Sigmoid colon (tissue), 4 donors: ENCODE results near the gene COL5A2.

Experiments used
- POLR2A ChIP-seq, 2 donors: fragments of 450-650 bp; IDR thresholded peaks; one replicate each; pipeline ENCODE4 v1.6.1; 2016; ENCODE audit warnings: antibody characterized with exemption in 2 of 2, mild to moderate bottlenecking in 2 of 2, moderate library complexity in 2 of 2
- POLR2AphosphoS5 ChIP-seq, 4 donors: sonication (generic); formaldehyde crosslinking; IDR thresholded peaks; one replicate each; pipeline ENCODE4 v1.6.1; 2017; ENCODE audit warnings: antibody characterized with exemption in 4 of 4
- TF ChIP-seq, protein P1 (sequence below), 4 experiments: fragments of 450-650 bp in 3 of 4; fragments of 200-600 bp in 1 of 4; IDR thresholded peaks; one replicate each; pipeline ENCODE4 v1.5.1; 2016 to 2019; ENCODE audit warnings: antibody characterized with exemption in 4 of 4, mild to moderate bottlenecking in 3 of 4, moderate library complexity in 2 of 4

DNA sequence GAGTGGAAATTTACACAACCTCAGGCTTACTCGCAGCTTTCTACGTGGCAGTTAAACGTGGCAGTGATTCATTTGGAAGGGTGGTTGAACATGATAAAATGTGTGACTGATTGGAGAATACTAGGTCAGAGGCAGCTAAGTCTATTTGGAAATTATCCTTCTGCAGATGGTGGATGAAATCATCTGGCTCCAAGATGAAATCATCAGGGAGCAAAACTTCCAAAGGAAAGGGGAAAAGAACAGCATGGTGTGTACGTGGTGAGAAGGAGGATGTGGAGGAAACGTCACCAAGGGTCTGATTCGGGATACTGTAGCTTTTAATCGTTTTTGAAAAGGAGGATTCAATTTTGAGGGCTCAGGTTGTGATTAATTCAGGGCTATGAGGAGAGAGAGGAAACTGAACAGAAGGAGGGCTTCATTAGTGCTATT lies 157.5 kb downstream of the COL5A2 start:
- TF ChIP-seq, protein P1, sequence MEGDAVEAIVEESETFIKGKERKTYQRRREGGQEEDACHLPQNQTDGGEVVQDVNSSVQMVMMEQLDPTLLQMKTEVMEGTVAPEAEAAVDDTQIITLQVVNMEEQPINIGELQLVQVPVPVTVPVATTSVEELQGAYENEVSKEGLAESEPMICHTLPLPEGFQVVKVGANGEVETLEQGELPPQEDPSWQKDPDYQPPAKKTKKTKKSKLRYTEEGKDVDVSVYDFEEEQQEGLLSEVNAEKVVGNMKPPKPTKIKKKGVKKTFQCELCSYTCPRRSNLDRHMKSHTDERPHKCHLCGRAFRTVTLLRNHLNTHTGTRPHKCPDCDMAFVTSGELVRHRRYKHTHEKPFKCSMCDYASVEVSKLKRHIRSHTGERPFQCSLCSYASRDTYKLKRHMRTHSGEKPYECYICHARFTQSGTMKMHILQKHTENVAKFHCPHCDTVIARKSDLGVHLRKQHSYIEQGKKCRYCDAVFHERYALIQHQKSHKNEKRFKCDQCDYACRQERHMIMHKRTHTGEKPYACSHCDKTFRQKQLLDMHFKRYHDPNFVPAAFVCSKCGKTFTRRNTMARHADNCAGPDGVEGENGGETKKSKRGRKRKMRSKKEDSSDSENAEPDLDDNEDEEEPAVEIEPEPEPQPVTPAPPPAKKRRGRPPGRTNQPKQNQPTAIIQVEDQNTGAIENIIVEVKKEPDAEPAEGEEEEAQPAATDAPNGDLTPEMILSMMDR (IDR thresholded peaks at IDR 0.05) = no peak
- peak in 3 of 4 donors; percentile 52 to 57 (median 57) for TF ChIP-seq POLR2AphosphoS5 (IDR thresholded peaks at IDR 0.05)
- no peak for TF ChIP-seq POLR2A (IDR thresholded peaks at IDR 0.05)
